Midbrain (tissue), 1 donor: Measurements from ENCODE around the gene FBXO8.

ENCODE experiments used
- DNase-seq: peaks from one replicate; lab custom pipeline; 2025; lab: John Stamatoyannopoulos, UW

Gene FBXO8

DNA sequence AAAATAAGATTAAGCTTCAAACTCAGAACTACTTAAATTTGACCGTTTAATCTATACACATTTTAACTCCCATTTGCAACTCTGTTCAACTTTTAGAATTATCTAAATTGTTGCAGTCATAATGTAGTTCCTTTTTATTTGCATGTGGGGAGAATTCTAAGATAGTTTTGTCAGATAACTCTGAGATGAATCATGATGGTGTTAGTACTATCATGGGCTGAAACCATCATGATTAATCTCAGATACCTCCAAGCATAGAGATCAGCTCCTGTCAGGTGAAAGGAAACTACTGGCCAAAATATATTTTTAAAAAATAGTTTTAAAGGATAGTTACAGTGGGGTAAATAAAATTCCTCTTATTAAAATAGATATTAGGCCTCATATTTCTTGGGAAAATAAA, 39.0 kb downstream of the FBXO8 start:
- DNase-seq, result no peak

DNA sequence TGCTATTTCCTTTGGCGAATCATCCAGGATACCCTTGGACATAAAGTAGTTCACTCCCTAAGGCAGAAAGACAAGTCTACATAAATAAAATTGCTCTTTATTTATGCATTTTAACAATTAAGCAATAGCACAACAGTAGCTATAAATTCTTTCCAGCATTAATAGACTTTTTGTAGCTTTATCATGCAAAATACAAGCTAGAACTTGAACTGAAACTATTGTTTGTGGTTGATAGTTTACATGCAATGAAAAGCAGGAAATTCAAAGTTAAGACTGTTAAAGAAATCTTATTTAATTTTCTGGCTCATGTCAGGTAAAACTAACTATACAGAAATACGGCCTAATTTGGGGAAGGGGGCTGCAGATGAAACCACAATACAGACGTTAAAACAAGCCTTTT, 42.3 kb downstream of the FBXO8 start:
- DNase-seq, result no peak

DNA sequence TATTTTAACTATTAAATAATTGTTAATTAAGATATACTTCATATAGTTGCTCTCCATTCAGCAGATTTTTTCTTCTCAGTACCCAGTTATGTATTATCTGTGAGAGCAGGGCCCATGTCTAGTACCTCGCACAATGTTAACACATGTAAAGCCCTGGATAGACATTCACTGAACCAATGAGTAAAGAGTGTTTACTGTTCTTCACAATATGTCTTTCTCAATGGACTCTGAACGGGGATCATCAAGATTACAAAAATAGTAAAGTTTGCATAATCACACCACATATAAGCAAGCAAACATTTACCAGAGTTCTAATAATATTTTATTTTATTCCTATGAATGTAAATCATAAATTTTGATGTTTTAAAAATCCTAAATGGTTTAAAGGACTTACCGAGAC, 47.1 kb downstream of the FBXO8 start:
- no peak for DNase-seq

DNA sequence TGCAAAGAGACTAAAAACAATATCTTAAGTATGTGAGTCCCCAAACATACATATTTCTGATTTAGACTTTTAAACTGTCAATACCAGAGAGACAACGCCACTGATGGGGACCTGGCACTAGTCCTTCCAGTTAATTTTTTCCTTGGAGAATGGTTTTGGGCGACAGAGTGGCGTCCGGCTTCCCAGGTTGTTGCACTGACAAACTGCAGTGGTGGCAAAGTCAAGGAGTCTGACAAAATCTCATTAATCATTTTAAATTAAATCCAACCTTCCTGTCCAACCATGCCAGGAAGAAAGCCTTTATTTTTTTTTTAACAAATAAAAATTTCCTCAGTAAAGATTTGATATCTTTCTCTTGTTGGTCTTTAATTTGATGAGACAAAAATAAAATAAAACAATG, 52.8 kb downstream of the FBXO8 start:
- no peak for DNase-seq

DNA sequence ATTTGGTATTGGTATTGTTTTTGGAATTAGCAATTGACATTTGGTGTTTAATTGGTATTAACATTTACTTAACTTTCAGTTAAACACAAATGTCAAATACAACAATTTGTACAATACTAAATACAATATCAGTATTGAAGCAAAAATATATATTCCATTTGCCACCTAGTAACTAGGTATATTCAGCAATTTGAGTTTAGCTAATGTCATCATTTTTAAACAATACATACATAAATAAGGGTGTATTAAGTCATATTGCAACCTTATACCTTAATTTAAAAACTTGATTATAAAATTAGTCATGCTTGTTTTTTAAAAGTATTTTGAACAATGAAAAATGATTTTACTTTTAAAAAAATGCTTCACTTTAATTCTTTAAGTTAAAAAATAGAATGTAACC, 53.3 kb downstream of the FBXO8 start:
- no peak for DNase-seq

DNA sequence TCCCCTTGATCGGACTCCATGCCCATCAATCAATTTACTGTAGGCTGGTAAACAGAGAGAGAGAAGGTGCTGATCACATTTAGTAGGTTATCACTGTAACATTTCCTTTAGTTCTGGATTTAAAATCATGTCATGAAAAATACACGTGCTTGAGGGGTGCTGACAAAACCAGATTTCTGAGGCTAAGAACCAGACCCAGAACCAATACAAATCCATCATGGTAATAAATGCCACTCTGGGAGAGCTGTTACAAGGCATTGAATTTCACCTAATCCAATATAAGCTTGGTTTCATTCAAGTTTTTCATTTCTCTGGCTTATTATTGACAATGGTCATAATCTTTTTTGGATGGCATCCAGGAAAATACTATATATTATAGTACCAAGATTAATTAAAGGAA, 54.5 kb downstream of the FBXO8 start:
- no peak for DNase-seq

DNA sequence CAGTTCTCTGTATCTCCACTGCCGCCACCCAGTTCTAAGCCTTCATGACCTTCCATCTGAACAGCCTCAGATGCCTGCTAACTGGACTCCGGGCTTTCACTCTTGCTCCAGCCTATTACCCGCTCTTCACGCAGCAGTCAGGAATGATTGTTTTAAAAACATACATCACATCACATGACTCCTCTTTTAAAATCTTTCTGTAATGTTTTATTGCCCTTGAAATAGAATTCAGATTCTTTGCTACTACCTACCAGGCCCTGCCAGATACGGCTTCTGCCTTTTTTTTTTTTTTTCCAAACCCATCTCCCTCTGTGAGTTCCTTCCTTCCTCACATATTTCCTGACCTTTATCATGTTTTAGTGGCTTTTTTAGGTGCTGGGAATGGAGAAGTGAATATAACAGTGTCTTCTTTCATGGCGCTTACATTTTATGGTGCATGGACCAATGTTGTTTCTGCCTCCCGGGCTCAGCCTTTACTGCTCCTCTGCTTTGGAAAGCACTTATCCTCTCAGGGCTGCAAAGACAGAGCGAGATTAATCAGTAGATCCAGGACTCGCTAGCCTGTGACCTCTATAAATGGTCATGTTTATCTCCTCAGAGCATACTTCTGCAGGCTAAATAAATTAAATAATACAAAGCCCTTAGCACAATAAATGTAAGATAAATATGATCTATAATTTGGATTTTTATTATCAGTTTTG, 58.0 kb downstream of the FBXO8 start:
- no peak for DNase-seq

DNA sequence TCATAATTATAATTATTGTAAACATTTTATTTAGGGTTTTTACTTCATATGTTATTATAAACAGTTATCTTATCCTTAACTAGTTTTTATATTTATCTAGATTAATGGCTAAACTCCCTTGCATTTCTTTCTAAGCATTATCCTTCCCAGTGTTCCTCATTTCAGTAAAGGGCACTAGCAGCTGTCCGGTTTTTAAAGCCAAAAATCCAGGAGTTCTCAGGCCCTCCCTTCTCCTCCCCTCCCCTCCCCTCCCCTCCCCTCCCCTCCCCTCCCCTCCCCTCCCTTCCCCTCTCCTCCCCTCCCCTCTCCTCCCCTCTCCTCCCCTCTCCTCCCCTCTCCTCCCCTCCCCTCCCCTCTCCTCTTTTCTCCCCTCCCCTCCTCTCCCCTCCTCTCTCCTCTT, 58.9 kb downstream of the FBXO8 start:
- no peak for DNase-seq

DNA sequence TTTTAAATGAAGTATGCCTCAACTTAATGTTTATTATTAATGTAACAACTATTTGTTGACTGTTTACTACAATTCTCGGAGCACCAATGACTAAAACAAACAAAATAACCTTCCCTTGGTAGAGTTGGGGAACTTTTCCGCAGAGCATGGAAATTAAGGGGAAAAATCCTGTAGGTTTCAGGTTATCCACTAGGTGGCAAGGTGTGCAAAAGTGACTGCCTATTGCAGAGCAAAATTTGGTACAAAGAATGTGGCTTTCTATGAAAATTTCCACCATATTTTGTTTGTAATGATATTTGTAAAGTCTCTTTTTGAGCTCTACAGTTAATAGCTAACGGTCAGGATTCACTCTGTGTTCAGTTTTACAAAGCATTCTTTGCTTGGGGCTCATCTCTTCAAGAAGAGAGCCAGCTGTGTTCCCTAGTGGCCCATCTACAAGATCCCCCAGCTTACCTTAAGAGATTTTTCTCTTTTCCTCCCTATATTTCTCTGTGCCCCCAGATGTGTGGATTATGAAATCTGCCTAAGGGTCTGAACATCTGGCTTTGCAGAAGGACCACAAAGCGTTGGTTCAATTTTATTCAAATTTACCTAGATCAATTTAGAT, 61.1 kb downstream of the FBXO8 start:
- no peak for DNase-seq

DNA sequence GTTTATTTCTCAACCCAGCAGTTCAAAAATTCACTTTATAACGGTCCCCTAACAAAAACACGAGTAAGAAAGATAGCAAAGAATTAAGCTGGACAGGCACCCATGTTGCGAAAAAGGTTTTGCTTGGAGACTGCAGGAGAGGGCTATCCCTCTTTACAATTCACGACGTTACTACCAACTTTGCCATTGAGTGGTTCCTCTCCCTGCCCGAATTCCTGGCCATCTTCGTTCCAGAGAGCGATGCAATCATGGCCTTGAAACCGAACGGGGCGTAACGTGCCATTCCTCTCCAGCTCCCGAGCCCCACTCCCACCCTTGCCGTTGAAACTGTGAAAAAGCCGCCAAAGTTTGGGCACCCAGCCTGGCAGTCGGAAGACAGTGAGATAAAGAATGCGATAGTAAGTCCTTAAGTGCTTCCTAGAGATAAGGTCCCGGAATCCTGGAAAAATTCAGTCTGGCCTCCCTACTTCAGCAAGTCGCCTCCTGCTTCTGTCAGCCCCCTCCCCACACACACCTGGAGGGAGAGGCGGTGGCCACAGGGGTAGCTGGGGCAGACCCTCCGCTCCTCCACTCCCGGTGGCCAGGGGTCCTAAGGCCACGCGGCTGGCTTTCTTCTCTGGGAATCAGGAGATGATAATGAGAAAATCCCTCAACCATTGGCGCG, 65.2 kb downstream of the FBXO8 start:
- DNase-seq, result no peak

DNA sequence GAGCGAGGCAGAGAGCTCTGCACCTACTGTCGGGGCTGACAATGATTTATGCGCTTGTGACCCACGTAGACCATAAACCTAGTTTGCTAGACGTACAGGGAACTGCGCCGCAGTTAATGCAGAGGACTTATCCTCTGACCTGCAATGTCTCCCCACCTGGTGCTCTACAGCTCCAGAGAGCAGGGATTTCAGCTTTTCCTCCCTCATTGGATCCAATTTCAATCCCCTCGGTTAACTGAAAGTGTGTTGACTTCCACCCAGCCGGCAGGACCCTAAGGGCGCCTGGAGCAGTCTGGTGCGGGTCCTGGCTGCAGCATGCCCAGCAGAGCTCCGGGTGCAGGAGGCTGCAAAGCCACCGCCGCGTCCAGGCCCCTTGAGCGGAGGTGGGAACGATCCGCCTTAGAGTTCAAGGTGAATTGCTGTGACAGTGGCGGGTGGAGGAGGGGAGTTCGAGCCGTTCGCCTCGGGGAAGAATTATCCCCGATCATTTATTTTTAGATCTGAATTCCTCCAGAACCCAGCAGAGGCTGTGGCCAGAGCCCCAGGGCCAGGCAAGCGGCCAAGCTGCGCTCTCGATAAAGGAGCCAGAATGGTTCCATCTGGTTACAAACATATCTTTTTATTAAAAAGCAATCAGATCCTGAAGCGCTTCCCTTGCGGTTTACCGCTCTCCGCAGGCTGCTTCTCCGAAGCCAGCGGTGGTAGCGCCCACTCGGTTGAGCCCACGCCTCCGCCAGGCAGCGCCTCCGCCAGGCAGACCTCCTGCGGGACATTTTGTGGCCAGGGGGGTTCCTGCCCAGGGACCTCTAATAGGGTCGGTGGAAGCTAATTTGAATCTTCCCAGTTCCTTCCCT, 66.0 kb downstream of the FBXO8 start:
- no peak for DNase-seq

DNA sequence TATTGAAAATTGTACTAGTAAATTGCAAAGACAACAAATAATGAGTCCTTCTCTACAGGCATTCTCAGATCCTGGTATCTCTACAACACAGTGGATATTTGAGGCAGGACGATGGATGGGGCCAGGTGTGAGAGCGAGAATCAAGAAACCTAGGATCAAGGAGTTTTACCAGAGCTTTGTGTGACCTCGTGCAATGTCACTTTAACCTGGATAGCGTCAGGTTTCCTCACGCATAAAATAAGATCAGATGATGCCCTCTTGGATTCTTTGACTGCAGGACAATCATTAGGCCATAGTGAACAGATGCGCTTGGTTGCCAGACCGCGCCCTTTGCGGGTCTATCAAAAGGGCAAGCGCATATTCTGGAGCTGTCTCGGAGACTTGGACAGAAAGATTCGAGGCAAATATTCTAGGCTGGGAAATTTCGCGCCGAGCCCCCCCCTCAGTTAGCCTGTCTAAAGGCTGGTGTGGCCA, 66.6 kb downstream of the FBXO8 start:
- DNase-seq, result no peak

DNA sequence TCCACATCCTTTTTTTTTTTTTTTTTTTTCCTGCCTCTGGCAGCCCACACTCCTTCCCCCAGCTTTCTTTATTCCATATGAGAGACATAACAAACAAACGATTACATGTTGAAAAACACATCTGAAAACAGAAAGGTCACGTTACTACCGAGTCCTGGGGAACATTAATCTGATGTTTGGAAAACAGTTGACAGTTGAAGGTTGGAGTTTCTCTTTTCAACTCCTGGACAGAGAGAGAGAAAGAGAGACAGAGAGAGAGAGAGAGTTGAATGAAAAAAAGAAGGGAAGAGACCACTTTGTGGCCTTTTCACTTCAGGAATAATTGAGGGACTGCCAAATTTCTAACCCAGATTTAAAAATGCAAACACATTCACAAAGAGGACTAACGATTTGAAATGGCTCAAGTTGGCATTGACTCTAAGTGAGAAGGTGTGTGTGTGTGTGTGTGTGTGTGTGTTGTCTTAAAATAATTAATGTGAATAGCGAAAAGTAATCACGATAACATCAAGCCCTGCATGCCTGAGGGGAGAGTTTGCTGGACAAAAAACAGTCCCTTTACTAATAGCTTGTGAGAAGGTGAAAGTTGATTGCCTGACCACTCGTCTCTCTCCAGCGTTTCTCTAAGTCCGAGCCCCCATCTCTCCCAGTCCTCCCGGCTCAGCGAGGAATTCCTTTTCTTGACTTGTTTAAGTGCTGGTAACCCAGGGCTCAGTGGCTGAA, 67.3 kb downstream of the FBXO8 start:
- no peak for DNase-seq

DNA sequence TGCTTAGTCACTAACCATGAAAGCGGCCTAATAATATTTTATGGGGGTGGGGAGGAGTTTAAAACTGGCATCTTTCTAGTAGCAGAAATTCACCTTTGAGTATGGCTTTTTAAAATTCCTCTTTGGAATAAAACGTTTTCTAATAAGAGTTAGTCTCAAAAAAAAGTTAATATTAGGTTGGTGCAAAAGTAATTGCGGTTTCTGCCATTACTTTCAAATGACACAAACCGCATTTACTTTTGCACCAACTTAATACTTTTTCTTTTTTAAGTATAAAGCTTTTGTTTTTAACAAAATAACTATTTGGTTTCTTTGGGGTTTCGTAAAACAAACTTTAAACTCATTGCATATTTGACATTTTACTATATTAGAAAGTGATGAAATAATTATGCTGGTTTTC, 68.4 kb downstream of the FBXO8 start:
- no peak for DNase-seq

DNA sequence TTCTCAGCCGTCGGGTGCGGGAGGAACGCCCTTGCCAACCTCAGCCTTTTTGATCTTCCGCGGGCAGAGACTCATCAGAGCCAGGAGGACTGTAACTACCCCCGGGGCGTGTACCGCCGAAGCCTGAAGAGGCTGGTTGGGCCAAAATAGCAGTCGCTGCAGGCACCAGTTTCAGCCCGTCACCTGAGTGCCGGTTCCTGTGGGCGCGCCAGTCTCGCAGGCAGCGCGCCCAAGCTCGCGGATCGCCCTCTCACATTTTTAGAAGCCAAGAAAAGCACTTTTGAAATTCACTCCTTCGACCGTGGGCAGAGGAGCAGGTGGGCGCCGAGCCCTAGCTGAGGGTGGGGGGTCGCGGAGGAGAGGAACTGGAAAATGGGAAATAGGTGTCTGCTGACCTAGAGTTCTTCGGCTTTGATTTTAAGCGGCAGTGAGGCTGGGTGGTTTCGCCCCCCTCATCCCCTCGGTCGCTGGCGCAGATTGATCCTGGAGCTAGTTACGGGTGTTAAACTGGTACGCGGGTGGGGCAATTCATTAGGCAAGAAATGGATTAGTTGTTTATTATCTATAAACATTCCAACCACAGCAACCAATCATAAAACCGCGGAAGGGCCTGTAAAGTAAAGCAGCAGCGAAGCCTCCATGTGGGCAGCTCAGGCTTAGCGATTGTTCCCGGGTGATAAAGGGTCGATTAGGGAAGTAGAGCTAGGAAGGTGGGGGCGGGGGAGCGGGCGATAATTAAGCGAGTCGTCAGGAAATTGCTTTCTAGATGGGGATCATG, 69.2 kb downstream of the FBXO8 start:
- no peak for DNase-seq

DNA sequence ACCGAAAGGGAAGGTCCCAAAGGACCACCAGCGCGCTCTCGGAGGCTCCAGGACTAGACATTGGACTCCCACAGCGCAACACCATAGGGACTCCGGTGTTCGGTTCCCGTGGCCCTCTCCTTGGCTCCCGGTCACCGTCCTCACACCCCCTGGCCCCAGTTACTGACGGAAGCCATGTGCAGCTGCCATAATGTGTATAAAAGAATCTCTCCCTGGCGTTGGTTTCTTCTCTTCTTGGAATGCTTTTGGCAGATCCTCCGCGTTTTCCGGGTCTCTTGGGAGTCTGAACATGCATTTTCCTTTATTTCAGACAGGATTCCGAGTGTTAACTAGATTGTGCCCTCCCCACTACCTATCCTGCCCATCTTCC, 69.8 kb downstream of the FBXO8 start:
- DNase-seq, result no peak

DNA sequence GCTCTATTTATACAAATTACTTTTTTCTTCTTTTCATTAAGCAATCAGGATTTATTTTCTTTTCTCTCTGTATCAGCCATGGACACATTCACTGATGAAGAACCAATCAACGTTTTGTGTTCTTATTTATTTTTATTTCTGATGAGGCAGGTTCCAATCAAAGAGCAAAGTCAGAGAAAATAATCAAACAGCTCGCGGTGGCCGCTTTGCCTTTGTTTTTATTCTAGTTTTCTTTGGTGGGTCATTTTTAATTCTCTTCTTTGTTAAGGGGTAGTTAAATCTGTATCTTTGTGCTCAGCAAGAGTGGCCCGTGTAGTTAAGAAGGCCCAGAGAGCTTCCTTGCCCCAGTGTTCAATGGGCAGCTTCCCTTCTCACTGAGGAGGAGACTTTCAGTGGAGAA, 71.4 kb downstream of the FBXO8 start:
- DNase-seq, result no peak

DNA sequence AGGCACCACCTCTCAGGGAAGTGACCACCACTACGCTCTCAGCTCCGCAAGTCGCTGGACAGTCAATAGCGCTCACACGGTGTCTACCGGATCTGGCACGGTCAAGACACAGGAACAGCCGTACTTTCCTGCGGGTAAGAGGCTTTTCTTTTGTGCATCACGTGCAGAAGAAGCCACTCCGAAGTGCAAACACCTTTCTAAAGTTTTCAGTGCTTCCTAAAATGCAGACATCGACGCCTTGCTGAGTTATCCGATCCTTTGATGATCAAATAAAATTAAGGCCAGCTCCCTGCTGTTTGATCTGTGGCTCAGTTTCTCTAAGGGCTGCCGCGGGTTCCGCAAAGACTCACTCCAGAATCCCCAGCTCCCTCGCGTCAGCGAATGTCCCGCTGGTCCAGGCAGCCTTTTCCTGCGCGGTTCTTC, 71.8 kb downstream of the FBXO8 start:
- no peak for DNase-seq

DNA sequence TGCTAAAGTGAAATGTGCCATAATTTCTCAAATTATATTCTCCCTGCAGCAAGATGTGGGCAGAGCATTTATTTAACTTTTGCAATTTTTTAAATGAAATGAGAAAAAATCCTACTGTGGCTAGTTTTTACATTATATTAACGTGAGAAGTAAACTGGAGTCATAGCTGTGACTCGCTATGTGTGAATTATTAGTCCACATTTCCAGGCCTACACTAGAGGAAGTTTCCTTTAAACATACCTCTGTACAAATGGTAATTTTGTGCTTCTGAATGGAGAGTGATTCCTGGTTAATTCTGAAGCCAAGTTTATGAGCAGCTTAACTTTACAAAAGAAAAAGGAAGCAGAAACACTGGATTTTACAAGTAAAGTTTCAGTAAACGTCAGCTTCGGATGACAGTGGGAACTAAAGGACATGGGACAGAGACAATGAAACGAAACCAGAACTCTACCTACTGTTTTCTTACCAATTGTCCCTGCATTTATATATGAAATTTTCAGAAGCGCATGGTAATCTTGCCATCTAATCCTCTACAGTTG, 72.4 kb downstream of the FBXO8 start:
- DNase-seq, result no peak

DNA sequence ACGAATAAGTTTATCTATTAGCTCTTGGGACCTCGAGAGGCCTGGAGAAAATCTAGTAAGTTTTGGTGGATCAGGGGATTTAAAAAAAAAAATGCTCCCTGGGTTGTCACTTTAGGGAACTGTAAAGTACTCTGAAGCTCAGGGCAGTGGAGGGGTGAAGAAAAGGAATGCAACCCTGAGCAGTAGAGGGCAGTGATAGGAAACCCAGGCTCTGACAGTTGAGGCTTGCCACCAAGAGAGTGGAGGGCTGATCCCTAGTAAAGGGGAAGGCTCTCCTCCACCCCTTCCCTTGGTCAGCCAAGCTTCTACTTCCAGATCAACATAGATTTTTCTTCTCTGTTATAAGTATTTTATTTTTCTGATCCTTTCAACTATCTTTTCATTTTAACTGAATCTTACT, 73.1 kb downstream of the FBXO8 start:
- DNase-seq, result no peak

DNA sequence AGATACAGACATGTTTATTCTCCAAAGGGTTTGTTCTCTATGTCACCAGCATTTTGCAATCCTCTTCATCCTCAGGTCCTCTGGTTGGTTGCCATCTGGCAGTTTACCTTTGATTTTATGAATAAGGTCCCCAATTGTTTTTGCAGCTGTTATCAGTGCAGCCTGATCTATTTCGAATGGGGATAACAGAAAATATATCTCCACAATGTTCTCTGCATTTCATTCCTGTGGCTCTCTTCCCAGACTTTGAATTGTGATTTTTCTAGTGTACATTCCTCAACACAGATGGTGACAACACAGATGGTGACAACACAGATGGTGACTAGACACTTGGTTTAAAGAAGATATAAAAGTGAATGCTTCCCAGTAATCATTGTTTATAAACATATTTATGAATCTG, 74.1 kb downstream of the FBXO8 start:
- no peak for DNase-seq
